Measurements from ENCODE around the gene CCDC107.

Gene CCDC107

DNA sequence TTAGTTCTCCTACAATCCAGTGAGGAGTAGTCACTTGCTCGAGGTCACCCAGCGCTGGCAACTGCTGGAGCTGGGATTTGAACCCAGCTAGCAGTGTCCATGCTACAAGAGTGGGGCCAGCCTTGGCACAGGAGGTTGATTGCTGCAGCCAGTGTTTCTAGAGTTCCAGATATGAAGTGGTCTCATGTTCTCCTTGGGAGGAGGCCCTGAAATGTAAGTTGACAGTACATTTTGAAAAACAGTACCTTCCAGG is 802 bp downstream of the CCDC107 start:
- DNase-seq (ENCODE audit: low read depth, low spot score): no peak
- H3K27ac ChIP-seq: peak overlapping the region; percentile 86

DNA sequence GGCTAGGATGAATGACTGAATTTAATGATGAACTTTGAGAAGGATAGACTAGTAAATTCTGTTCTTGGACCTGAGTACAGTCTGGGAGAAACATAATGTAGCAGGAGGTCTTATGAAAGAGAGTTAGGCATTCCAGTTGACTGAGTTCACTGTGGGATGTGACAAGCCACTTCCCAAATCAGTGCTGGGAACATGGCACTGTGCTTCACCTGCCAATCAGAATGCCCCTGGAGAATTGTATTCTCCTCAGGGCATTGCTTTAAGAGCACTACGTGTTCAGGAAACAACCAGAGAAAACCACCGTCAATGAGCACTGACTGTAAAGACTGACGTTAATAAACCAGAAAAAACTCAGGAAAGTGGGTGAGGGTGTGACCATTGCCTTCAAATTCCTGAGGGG is 1.2 kb downstream of the CCDC107 start:
- no peak for DNase-seq (ENCODE audit: low read depth, low spot score)
- peak overlapping the region; percentile 86 for H3K27ac ChIP-seq

DNA sequence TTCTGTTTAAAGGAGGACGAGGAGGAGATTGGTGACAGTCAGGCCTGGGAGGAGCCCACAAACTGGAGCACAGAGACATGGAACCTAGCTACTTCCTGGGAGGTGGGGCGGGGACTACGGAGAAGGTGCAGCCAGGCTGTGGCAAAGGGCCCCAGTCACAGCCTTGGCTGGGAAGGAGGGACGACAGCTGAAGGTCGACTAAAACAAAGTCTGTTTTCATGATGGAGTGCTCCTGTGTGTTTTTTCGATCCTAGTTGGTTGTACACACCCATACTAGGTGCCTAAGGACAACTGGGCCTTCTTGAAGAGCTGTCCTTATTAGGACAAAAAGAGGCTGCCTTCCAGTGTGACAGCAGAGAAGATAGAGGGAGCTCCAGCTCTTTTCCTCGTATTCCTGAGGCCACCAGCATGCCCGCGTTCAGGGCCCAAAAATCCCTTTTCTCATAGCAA is 2.9 kb downstream of the CCDC107 start:
- no peak for DNase-seq (ENCODE audit: low read depth, low spot score)
- H3K27ac ChIP-seq: no peak overlapping the region

DNA sequence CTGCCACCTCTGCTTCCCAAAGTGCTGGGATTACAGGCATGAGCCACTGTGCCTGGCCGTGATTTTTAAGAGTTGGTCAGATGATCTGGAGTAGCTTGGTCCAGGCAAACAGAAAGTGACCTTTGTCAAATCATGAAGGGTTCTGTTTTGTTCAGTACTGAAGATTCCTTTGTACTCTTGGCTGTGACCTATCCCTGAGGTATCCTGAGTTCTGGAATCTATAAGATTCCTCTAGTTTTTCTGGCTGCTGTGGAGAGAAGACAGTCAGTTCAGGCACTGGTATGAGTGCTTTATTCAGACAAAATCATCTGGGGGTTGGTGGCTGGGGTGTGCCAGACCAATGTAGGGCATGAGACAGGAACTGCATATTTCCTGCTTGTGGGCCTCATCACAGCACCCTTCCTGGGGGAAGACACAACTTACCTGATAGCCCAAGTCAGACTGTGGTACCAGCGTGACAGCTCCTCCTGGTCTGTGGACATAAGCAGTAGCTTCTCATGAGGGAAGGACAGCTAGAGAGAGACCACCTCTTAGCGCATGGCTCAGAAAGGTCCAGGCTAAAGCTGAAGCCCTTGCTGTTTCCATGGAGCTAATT is 3.8 kb downstream of the CCDC107 start:
- DNase-seq (ENCODE audit: low read depth, low spot score): no peak
- H3K27ac ChIP-seq: no peak overlapping the region

DNA sequence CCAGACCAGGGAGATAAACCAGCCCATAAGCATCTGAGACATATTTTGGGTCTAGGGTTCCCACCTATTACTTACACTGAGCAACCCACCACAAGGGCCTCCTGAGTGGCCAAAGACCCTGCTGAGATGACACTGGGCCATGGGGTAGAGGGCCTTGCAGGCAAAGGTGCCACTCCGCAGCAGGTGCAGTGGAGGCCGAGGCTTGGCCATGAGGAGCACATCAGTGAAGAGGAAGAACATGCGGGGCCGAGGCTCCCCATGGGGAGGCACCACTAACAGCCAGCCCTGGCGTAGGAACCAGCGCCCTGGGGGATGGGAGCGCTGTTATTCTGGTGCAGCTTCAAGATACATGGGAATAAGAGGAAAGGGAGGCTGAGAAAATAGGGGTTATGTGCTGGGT is 4.3 kb downstream of the CCDC107 start:
- no peak for DNase-seq (ENCODE audit: low read depth, low spot score)
- no peak overlapping the region for H3K27ac ChIP-seq

DNA sequence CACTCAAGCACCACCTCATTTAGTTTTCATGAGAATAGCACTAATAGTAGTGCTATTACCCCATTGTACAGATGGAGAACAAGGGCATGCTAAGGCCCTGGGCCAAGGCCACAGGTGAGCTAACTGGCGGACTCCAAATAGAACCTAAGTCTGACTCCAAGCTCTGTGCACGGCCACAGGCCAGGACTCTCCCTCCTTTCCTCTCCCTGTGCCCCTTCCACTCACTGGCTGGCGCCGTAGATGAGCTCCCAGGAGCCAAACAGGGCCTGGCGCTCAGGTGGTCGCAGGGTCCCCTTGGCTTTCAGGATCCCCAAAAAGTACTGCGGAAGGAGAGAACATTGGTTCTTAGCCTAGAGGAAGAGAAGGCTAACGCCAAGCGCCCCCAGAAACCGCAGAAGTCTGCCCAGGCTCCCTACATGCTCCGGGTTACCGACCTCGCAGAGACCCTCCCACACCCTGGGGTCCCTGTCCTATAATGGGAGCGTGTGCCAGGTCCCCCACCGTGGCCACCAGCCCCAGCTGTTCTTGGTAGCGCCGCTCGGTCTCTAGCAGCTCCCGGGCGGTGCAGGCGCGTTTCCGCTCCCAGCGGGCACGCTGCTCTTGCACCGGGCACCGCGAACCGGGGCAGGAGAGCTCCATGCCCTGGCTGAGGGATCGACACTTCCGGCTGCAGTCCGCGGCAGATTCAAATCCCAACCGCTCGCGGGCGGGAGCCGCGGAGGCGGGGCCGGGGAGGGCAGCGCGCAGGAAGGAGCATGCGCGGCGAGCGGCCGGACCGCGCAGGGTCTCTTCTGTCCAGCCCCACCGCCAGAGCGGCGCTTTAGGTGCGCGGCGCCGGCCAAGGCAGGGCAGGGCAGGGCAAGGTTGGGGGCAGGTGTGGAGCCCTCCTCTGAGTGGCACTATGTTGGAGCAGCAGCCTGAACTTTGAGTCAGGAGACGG is 6.7 kb downstream of the CCDC107 start, which contains the start of gene ARHGEF39:
Gene ARHGEF39 (minus strand): TSS at position 665 of the 940 bp plus-strand sequence. CDS start 26 bp downstream, at position 639.
- DNase-seq (ENCODE audit: low read depth, low spot score): no peak
- no peak within 1 kb of the TSS for H3K27ac ChIP-seq

DNA sequence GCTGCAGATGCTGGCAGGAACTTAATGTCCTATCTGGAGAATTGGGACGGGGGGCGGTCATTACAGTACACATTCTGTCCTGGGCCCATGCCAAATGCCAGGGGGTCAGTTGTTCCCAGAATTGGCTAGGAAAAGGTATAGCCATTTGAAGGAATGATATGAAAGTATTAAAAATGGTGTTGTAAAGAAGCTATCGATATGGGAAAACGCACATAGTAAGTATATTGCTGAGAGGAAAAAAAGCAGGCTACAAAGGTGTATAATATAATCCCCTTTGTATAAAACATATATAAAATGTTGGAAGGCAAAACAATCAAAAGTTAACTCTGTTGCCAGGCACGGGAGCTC is 7.4 kb downstream of the CCDC107 start:
- no peak for DNase-seq (ENCODE audit: low read depth, low spot score)
- no peak overlapping the region for H3K27ac ChIP-seq

DNA sequence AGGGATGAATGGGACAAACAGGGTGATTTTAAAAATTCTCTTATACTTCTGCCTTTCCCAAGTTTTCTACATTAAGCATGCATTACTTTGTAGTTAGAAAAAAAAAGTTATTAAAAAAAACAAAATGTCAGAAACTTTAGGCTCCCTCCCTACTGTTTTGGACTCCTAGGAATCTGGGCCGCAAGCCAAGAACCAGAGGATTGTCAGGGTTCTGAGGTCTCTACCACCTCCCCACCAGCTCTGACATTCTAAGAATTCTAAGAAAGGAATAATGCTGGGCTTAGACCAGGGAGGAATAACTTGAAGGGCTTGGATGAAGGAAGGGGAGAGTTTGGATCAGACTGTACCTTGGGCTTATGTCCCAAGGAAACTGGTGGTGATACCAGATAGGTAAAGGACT is 8.0 kb downstream of the CCDC107 start:
- no peak overlapping the region for H3K27ac ChIP-seq
- no peak for DNase-seq (ENCODE audit: low read depth, low spot score)

DNA sequence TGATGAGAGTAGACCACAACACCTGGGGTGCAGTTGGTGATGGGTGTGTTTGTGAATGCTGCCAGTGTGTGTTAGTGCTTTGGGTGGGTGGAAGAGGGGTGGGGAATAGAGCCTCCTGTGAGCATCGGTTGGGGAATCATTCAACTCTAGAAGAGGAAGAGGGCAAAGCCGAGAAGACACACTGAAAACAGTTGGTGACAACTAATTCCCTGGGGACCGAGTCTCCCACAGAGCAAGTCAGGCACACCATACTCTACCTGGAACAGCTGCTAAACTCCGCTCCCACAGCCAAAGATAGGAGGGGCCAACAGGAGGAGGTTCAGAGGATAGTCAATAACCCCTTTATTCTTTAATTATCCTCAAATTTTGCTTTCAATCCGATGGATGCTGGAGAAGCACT is 8.5 kb downstream of the CCDC107 start:
- no peak overlapping the region for H3K27ac ChIP-seq
- DNase-seq (ENCODE audit: low read depth, low spot score): no peak

DNA sequence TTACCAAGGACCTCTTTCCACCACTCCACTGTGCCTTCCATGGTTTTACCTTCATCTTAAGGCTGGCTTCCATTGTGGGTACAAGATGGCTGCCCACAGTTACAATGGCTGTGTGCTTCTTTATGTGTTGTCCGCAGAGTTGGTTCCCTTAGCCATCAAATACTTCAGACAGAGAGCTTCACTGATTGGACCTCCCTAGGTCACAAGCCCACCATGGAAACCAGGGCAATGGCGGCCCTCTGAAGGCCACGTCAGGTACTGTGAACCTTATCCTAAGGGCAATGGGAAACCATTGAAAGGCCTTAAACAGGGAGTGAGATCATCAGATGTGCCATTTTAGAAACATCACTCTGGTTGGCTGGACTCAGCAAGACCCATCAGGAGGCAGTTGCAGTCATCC is 9.8 kb downstream of the CCDC107 start:
- DNase-seq (ENCODE audit: low read depth, low spot score): no peak
- H3K27ac ChIP-seq: no peak overlapping the region

DNA sequence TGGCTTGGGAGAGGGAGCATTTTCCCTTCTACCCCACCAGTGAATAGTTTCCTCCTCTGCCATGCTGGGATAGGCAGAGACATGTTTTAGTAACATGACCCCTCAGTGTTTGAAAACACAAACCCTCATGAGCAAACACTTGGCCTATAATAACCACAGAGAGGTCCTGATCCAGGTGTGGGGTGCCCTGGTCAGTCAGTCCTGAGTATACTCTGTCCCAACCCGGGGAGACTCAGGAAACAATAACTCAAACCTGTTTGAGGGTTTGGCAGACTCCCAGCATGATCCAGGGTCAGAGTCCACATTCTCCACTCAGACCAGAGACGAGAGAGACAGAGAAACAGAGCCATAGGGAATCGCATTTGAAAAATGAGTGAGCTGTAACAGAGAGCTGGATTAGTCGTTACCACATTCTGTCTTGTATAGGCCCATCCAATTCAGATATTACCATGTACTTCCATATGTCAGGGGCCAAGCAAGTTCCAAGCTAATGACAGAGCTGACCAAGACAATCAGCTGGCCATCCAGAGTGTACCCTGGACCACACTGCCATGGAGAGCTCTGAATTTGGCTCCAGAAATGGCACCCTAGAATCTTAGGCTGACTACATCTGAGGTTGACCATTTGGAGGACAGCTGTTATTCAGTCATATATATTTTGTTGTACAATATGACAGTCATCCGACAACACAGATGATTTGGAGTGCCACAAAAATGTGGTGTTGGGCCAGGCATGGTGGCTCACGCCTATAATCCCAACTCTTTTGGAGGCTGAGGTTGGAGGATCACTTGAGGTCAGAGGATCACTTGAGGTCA is 11.4 kb downstream of the CCDC107 start:
- no peak for DNase-seq (ENCODE audit: low read depth, low spot score)
- peak overlapping the region; percentile 27 for H3K27ac ChIP-seq

DNA sequence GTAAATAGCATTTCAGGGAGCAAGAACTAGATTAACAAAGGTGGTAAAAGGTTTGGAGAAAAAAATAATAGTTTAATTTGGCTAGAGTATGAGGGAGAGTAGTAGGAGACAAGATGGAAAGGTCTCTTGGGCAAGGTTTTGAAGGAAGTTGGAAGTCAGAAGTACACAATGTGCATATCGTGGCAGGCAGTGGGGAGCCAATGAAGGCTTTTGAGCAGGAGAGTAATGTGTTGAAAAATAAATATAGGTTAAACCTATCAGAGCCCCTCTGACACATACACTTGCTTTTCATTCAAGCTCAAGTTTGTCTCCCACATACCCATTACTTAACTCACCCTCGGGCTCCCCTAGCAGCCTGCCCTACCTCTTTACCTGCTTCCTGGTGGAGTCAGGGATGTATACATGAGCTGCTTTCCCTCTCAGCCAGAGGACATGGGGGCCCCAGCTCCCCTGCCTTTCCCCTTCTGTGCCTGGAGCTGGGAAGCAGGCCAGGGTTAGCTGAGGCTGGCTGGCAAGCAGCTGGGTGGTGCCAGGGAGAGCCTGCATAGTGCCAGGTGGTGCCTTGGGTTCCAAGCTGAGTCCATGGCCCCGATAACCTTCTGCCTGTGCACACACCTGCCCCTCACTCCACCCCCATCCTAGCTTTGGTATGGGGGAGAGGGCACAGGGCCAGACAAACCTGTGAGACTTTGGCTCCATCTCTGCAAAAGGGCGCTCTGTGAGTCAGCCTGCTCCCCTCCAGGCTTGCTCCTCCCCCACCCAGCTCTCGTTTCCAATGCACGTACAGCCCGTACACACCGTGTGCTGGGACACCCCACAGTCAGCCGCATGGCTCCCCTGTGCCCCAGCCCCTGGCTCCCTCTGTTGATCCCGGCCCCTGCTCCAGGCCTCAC is 15.3 kb downstream of the CCDC107 start, which contains the start of gene CA9:
Gene CA9 (plus strand): TSS at position 797 of the 893 bp plus-strand sequence. CDS start 32 bp downstream, at position 829.
- H3K27ac ChIP-seq: peak within 1 kb of the TSS; percentile 15
- no peak for DNase-seq (ENCODE audit: low read depth, low spot score)

DNA sequence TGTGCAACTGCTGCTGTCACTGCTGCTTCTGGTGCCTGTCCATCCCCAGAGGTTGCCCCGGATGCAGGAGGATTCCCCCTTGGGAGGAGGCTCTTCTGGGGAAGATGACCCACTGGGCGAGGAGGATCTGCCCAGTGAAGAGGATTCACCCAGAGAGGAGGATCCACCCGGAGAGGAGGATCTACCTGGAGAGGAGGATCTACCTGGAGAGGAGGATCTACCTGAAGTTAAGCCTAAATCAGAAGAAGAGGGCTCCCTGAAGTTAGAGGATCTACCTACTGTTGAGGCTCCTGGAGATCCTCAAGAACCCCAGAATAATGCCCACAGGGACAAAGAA is 15.9 kb downstream of the CCDC107 start:
- DNase-seq (ENCODE audit: low read depth, low spot score): no peak
- H3K27ac ChIP-seq: no peak overlapping the region

DNA sequence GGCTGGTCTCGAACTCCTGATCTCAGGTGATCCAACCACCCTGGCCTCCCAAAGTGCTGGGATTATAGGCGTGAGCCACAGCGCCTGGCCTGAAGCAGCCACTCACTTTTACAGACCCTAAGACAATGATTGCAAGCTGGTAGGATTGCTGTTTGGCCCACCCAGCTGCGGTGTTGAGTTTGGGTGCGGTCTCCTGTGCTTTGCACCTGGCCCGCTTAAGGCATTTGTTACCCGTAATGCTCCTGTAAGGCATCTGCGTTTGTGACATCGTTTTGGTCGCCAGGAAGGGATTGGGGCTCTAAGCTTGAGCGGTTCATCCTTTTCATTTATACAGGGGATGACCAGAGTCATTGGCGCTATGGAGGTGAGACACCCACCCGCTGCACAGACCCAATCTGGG is 17.1 kb downstream of the CCDC107 start:
- no peak overlapping the region for H3K27ac ChIP-seq
- DNase-seq (ENCODE audit: low read depth, low spot score): no peak

DNA sequence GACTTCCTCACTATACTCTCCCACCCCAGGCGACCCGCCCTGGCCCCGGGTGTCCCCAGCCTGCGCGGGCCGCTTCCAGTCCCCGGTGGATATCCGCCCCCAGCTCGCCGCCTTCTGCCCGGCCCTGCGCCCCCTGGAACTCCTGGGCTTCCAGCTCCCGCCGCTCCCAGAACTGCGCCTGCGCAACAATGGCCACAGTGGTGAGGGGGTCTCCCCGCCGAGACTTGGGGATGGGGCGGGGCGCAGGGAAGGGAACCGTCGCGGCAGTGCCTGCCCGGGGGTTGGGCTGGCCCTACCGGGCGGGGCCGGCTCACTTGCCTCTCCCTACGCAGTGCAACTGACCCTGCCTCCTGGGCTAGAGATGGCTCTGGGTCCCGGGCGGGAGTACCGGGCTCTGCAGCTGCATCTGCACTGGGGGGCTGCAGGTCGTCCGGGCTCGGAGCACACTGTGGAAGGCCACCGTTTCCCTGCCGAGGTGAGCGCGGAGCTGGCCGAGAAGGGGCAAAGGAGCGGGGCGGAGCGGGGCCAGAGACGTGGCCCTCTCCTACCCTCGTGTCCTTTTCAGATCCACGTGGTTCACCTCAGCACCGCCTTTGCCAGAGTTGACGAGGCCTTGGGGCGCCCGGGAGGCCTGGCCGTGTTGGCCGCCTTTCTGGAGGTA is 17.8 kb downstream of the CCDC107 start:
- DNase-seq (ENCODE audit: low read depth, low spot score): no peak
- no peak overlapping the region for H3K27ac ChIP-seq

DNA sequence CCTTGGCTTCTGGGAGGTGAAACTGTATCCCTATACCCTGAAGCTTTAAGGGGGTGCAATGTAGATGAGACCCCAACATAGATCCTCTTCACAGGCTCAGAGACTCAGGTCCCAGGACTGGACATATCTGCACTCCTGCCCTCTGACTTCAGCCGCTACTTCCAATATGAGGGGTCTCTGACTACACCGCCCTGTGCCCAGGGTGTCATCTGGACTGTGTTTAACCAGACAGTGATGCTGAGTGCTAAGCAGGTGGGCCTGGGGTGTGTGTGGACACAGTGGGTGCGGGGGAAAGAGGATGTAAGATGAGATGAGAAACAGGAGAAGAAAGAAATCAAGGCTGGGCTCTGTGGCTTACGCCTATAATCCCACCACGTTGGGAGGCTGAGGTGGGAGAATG is 21.0 kb downstream of the CCDC107 start:
- no peak for DNase-seq (ENCODE audit: low read depth, low spot score)
- H3K27ac ChIP-seq: no peak overlapping the region

DNA sequence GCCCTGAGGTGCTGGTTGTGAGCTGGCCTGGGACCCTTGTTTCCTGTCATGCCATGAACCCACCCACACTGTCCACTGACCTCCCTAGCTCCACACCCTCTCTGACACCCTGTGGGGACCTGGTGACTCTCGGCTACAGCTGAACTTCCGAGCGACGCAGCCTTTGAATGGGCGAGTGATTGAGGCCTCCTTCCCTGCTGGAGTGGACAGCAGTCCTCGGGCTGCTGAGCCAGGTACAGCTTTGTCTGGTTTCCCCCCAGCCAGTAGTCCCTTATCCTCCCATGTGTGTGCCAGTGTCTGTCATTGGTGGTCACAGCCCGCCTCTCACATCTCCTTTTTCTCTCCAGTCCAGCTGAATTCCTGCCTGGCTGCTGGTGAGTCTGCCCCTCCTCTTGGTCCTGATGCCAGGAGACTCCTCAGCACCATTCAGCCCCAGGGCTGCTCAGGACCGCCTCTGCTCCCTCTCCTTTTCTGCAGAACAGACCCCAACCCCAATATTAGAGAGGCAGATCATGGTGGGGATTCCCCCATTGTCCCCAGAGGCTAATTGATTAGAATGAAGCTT is 21.8 kb downstream of the CCDC107 start:
- no peak for DNase-seq (ENCODE audit: low read depth, low spot score)
- no peak overlapping the region for H3K27ac ChIP-seq

DNA sequence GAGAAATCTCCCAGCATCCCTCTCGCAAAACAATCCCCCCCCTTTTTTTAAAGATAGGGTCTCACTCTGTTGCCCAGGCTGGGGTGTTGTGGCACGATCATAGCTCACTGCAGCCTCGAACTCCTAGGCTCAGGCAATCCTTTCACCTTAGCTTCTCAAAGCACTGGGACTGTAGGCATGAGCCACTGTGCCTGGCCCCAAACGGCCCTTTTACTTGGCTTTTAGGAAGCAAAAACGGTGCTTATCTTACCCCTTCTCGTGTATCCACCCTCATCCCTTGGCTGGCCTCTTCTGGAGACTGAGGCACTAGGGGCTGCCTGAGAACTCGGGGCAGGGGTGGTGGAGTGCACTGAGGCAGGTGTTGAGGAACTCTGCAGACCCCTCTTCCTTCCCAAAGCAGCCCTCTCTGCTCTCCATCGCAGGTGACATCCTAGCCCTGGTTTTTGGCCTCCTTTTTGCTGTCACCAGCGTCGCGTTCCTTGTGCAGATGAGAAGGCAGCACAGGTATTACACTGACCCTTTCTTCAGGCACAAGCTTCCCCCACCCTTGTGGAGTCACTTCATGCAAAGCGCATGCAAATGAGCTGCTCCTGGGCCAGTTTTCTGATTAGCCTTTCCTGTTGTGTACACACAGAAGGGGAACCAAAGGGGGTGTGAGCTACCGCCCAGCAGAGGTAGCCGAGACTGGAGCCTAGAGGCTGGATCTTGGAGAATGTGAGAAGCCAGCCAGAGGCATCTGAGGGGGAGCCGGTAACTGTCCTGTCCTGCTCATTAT is 22.4 kb downstream of the CCDC107 start:
- DNase-seq (ENCODE audit: low read depth, low spot score): no peak
- no peak overlapping the region for H3K27ac ChIP-seq
